Bronchial epithelial cell (primary cell): Measurements from ENCODE around the gene SYCP2. TPM values are rescaled to one million over a fixed set of nuclear protein-coding genes. Genes with fewer than 3 reads are reported as not detected.

Experiments used
- DNase-seq: peaks from one replicate; pipeline ENCODE4 v3.0.0-alpha.2; 2010; ENCODE audit warnings: low read depth
- FAIRE-seq: peaks from 2 replicates; lab custom pipeline; 2011; peaks lifted over from hg19 to GRCh38; lab: Jason Lieb, UNC
- H3K27me3 ChIP-seq: 2 replicates; pipeline ENCODE4 v1.5.1; 2011; ENCODE audit warnings: low read length; ENCODE audit not compliant: control insufficient read depth, insufficient read depth
- H3K36me3 ChIP-seq: 2 replicates; pipeline ENCODE4 v1.5.1; 2011; ENCODE audit warnings: low read length; ENCODE audit not compliant: control insufficient read depth, insufficient read depth
- H3K4me3 ChIP-seq: 2 replicates; pipeline ENCODE4 v1.5.1; 2011; ENCODE audit warnings: mild to moderate bottlenecking, low read depth, low read length, control low read depth
- total RNA-seq: library from RNA; depleted of rRNA; stranded (reverse); fragments of >200 nt; gene quantifications from 2 replicates; pipeline ENCODE4 v1.2.1, GENCODE V29; 2014
- TF ChIP-seq, protein P1 (sequence below): IDR thresholded peaks from 2 replicates; pipeline ENCODE4 v1.5.1; 2011; ENCODE audit warnings: mild to moderate bottlenecking, moderate library complexity, low read length, control low read depth, inconsistent platforms; ENCODE audit not compliant: insufficient read depth, severe bottlenecking

Gene SYCP2
- total RNA-seq, 1 donor from 2014 or later, result 0.26 TPM

DNA sequence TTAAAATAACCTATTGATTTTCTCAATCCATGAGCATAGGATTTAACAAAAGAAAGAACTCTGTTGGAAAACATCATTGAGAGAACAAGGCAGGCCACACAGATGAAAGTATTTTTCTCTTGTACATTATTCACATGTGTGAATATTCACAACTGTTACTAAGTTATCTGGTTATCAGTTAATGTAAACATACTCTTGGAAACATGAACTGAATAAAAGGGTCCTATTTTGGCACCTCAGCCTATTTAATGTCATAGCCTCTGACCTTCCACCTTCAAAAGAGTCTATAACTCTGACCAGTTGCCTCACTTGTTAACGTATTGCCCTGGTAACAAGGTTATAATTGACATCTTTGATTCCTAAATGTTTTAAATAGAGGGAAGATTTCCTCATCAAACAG, 8.1 kb downstream of the SYCP2 start:
- DNase-seq (no peak), FAIRE-seq (no peak)
- TF ChIP-seq, protein P1, sequence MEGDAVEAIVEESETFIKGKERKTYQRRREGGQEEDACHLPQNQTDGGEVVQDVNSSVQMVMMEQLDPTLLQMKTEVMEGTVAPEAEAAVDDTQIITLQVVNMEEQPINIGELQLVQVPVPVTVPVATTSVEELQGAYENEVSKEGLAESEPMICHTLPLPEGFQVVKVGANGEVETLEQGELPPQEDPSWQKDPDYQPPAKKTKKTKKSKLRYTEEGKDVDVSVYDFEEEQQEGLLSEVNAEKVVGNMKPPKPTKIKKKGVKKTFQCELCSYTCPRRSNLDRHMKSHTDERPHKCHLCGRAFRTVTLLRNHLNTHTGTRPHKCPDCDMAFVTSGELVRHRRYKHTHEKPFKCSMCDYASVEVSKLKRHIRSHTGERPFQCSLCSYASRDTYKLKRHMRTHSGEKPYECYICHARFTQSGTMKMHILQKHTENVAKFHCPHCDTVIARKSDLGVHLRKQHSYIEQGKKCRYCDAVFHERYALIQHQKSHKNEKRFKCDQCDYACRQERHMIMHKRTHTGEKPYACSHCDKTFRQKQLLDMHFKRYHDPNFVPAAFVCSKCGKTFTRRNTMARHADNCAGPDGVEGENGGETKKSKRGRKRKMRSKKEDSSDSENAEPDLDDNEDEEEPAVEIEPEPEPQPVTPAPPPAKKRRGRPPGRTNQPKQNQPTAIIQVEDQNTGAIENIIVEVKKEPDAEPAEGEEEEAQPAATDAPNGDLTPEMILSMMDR, result no peak
- H3K4me3 ChIP-seq, result no peak overlapping the region
- H3K27me3 ChIP-seq, result no peaks in the 10 kb centered on the region
- H3K36me3 ChIP-seq, result no peaks in the 10 kb centered on the region

DNA sequence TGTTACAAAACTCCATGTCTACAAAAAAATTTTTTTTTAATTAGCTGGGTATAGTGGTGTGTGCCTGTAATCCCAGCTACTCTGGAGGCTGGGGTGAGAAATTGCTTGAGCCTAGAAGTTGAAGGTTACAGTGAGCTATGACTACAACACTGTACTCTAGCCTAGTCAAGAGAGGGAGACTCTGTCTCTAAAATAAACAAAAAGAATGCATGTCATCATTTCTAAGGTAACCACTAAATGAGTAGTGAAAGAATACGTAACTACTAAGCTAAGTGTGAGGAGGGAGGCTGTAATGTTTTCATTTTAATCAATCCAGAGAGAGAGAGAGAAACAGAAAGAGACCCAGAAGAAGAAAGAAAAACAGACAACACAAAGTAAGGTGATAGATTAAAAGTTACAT, 9.9 kb downstream of the SYCP2 start:
- TF ChIP-seq, protein P1, result no peak
- Histone ChIP-seq H3K27me3 (no peaks in the 10 kb centered on the region), H3K36me3 (no peaks in the 10 kb centered on the region), H3K4me3 (no peak overlapping the region)
- DNase-seq (peak; percentile 34), FAIRE-seq (no peak)

DNA sequence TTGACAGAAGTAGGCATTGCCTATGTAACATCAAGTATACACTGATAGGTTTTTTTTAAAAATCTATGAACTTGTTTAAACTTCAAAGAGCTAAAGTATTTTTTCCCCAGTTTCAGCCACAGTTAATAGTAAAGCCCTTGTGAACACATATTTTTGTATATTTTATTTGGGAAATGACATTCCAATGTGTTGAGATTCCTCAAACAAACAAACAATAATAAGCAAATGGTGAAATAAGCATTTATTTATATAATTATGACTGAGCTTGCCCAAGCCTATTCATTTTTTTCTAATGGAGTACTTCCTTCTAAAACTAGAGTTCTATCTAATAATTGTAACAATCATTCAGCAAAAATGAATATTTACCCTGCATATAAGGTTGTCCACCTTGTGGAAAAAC, 12.5 kb downstream of the SYCP2 start:
- Histone ChIP-seq H3K4me3 (no peak overlapping the region), H3K27me3 (no peaks in the 10 kb centered on the region), H3K36me3 (no peaks in the 10 kb centered on the region)
- no peak for FAIRE-seq
- TF ChIP-seq, protein P1, result no peak
- peak; percentile 21 for DNase-seq

DNA sequence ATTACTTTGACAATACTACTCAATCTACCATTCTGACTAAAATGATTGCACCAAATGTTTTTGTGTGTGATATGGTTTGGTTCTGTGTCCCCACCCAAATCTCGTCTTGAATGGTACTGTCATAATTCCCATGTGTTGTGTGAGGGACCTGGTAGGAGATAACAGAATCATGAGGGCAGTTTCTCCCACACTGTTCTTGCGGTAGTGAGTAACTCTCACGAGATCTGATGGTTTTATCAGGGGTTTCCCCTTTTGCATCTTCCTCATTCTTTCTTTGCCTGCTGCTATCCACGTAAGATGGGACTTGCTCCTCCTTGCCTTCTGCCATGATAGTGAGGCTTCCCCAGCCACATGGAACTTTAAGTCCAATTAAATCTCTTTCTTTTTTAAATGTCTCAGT, 20.8 kb downstream of the SYCP2 start:
- no peak overlapping the region for H3K4me3 ChIP-seq
- TF ChIP-seq, protein P1, result no peak
- no peaks in the 10 kb centered on the region for H3K36me3 ChIP-seq
- H3K27me3 ChIP-seq, result no peaks in the 10 kb centered on the region
- FAIRE-seq (no peak), DNase-seq (no peak)

DNA sequence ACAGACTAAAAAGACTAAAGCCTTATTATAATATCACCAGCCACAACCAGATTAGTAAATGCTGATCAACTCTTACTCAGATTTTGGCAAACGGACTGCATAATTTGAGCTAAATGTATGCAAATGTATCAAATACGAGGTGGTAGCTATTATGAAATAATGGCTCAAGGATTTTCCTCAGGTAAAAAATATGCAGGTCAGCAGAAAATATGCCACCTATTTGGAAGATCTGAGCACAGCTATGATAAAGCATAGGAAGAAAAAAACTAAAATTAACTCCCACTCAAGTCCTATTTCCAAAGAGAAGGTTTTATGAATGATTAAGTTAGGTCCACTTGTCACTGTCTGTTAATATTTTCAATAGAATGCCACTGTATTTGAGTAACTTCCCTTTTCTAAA, 22.4 kb downstream of the SYCP2 start:
- TF ChIP-seq, protein P1, result no peak
- FAIRE-seq, result no peak
- no peaks in the 10 kb centered on the region for H3K36me3 ChIP-seq
- no peak for DNase-seq
- no peaks in the 10 kb centered on the region for H3K27me3 ChIP-seq
- no peak overlapping the region for H3K4me3 ChIP-seq

DNA sequence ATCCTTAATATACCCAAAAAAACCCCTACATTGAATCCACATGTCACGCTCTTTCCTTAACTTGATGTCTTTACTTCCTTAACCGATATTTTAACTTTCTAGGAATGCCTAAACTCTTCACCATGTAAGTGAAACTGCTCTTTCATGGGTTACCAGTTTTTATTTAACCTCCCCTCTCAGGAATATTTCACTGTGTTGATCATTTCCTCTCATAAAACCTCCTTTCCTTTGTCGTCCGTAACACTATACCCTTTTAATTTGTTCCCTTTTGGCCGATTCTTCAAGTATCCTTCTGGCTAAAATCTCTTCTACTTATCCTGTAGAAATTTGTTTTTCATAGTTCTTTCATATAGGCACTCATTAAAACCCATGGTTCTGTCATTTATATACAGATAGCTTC, 24.6 kb downstream of the SYCP2 start:
- no peak for FAIRE-seq
- DNase-seq, result no peak
- H3K27me3 ChIP-seq, result no peaks in the 10 kb centered on the region
- H3K36me3 ChIP-seq, result no peaks in the 10 kb centered on the region
- H3K4me3 ChIP-seq, result no peak overlapping the region
- TF ChIP-seq, protein P1, result no peak
